HCT116 (cell line): ENCODE data around the gene IRAK2.

ENCODE experiments used
- CEBPB ChIP-seq: IDR thresholded peaks from 2 replicates; pipeline ENCODE4 v1.6.1; 2012; ENCODE audit warnings: low read depth
- ELF1 ChIP-seq: IDR thresholded peaks from 2 replicates; pipeline ENCODE4 v1.6.1; 2012; ENCODE audit warnings: low read depth, borderline replicate concordance
- EZH2phosphoT487 ChIP-seq: fragments of 200-600 bp; IDR thresholded peaks from 2 replicates; pipeline ENCODE4 v1.6.1; 2018; ENCODE audit warnings: antibody characterized with exemption, borderline replicate concordance
- JUND ChIP-seq: IDR thresholded peaks from 2 replicates; pipeline ENCODE4 v1.6.1; 2012
- POLR2A ChIP-seq: IDR thresholded peaks from 2 replicates; pipeline ENCODE4 v1.7.0; 2011; ENCODE audit warnings: borderline replicate concordance; ENCODE audit not compliant: insufficient read depth, insufficient read length; ENCODE audit errors: extremely low read depth
- POLR2AphosphoS5 ChIP-seq: IDR thresholded peaks from 2 replicates; pipeline ENCODE4 v1.6.1; 2011; ENCODE audit warnings: mild to moderate bottlenecking, low read depth, low read length, moderate library complexity
- RAD21 ChIP-seq: IDR thresholded peaks from 2 replicates; pipeline ENCODE4 v1.6.1; 2012; ENCODE audit warnings: low read depth, mild to moderate bottlenecking
- SIN3A ChIP-seq: IDR thresholded peaks from 2 replicates; pipeline ENCODE4 v1.6.1; 2012; ENCODE audit warnings: low read depth
- YY1 ChIP-seq: IDR thresholded peaks from 2 replicates; pipeline ENCODE4 v1.6.1; 2011; ENCODE audit warnings: low read length, low read depth, moderate library complexity, mild to moderate bottlenecking; ENCODE audit not compliant: insufficient replicate concordance; ENCODE audit errors: extremely low read depth
- ZNF274 ChIP-seq: fragments of 200-500 bp; sonication (Bioruptor generic); IDR thresholded peaks from 2 replicates; pipeline ENCODE4 v1.6.1; 2014; ENCODE audit warnings: mild to moderate bottlenecking, low read depth, low read length, inconsistent platforms
- TF ChIP-seq, protein P1 (sequence below): IDR thresholded peaks from 2 replicates; pipeline ENCODE4 v1.6.1; 2012; ENCODE audit warnings: low read depth
- TF ChIP-seq, protein P2 (sequence below), 3 experiments: fragments of 200-600 bp in 1 of 3; sonication (generic) in 1 of 3; IDR thresholded peaks in 2 of 3; conservative IDR thresholded peaks in 1 of 3; 2 replicates each; pipeline ENCODE4 v1.5.1; 2012 to 2017; ENCODE audit warnings: low read depth in 2 of 3, low read length in 2 of 3, antibody characterized with exemption in 1 of 3, borderline replicate concordance in 1 of 3, control low read depth in 1 of 3, mild to moderate bottlenecking in 1 of 3, mixed read lengths in 1 of 3, mixed run types in 1 of 3, moderate library complexity in 1 of 3; ENCODE audit not compliant: insufficient read depth in 1 of 3

DNA sequence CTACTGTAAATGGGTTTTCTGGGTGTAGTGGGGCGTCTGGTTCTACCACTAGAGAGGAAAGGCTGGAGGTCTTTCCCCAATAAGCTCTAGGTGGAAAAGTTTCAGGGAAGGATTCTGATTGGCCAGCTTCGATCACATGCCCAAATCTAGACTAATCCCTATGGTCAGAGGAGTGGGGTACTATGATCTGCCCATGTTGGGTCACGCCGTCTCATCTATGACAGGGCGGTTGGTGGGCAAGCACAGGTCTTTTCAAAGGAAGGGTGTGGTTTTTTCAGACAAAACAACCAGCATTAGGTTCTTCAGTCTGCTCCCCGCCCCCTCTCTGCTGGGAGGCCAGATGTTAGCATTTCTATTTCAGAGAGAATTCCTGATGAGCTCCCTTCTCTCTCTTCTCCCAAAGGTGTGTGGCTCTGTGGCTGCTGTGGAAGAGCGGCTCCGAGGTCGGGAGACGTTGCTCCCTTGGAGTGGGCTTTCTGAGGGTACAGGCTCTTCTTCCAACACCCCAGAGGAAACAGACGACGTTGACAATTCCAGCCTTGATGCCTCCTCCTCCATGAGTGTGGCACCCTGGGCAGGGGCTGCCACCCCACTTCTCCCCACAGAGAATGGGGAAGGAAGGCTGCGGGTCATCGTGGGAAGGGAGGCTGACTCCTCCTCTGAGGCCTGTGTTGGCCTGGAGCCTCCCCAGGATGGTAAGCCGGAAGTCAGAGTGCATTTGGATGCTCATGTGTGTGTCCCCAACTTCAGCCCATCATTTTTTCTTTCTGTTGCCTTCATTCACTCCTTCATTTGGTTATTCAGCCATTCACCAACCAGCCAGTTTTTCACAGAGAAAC is 73.8 kb downstream of the IRAK2 start:
- no peak for TF ChIP-seq POLR2A
- TF ChIP-seq, protein P1, sequence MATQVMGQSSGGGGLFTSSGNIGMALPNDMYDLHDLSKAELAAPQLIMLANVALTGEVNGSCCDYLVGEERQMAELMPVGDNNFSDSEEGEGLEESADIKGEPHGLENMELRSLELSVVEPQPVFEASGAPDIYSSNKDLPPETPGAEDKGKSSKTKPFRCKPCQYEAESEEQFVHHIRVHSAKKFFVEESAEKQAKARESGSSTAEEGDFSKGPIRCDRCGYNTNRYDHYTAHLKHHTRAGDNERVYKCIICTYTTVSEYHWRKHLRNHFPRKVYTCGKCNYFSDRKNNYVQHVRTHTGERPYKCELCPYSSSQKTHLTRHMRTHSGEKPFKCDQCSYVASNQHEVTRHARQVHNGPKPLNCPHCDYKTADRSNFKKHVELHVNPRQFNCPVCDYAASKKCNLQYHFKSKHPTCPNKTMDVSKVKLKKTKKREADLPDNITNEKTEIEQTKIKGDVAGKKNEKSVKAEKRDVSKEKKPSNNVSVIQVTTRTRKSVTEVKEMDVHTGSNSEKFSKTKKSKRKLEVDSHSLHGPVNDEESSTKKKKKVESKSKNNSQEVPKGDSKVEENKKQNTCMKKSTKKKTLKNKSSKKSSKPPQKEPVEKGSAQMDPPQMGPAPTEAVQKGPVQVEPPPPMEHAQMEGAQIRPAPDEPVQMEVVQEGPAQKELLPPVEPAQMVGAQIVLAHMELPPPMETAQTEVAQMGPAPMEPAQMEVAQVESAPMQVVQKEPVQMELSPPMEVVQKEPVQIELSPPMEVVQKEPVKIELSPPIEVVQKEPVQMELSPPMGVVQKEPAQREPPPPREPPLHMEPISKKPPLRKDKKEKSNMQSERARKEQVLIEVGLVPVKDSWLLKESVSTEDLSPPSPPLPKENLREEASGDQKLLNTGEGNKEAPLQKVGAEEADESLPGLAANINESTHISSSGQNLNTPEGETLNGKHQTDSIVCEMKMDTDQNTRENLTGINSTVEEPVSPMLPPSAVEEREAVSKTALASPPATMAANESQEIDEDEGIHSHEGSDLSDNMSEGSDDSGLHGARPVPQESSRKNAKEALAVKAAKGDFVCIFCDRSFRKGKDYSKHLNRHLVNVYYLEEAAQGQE, result no peak
- TF ChIP-seq ZNF274, result no peak
- TF ChIP-seq, protein P2, sequence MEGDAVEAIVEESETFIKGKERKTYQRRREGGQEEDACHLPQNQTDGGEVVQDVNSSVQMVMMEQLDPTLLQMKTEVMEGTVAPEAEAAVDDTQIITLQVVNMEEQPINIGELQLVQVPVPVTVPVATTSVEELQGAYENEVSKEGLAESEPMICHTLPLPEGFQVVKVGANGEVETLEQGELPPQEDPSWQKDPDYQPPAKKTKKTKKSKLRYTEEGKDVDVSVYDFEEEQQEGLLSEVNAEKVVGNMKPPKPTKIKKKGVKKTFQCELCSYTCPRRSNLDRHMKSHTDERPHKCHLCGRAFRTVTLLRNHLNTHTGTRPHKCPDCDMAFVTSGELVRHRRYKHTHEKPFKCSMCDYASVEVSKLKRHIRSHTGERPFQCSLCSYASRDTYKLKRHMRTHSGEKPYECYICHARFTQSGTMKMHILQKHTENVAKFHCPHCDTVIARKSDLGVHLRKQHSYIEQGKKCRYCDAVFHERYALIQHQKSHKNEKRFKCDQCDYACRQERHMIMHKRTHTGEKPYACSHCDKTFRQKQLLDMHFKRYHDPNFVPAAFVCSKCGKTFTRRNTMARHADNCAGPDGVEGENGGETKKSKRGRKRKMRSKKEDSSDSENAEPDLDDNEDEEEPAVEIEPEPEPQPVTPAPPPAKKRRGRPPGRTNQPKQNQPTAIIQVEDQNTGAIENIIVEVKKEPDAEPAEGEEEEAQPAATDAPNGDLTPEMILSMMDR (IDR thresholded peaks at IDR 0.05 in 2 of 3, conservative IDR thresholded peaks at IDR 0.05 in 1 of 3; ENCODE audit: borderline replicate concordance in 1 of 3, insufficient read depth in 1 of 3, low read depth in 2 of 3, low read length in 2 of 3), result no peak
- no peak for TF ChIP-seq CEBPB
- TF ChIP-seq ELF1, result no peak
- TF ChIP-seq SIN3A, result no peak
- TF ChIP-seq JUND, result no peak
- TF ChIP-seq POLR2AphosphoS5, result no peak
- no peak for TF ChIP-seq YY1
- TF ChIP-seq RAD21, result no peak
- no peak for TF ChIP-seq EZH2phosphoT487
